Measurements from ENCODE around the gene MSANTD1. TPM values are rescaled to one million over a fixed set of nuclear protein-coding genes. Genes with fewer than 3 reads are reported as not detected.

Gene MSANTD1
- total RNA-seq, 1 donor from 2014 or later = 1.2 TPM

- H3K9me3 Mint-ChIP-seq = no peaks in the 10 kb centered on the region
- peak; percentile 36 for DNase-seq (ENCODE audit: low read depth, low spot score)
- H3K36me3 Mint-ChIP-seq (ENCODE audit: low read depth) = peaks cover 10% of the 10 kb centered on the region
- H3K27ac Mint-ChIP-seq (ENCODE audit: unreplicated experiment) = peak overlapping the region; percentile 91
- H3K27me3 Mint-ChIP-seq (ENCODE audit: low read depth) = no peaks in the 10 kb centered on the region
- peak overlapping the region; percentile 95 for H3K4me3 Mint-ChIP-seq
- no peak for TF ChIP-seq CTCF (conservative IDR thresholded peaks at IDR 0.05)
- H3K4me1 Mint-ChIP-seq = peaks cover 35% of the 10 kb centered on the region
These were observed 43.1 kb downstream of the MSANTD1 start for GRCh38 chr4:3291969-3292570.

GRCh38 chr4:3292571-3293400 is 43.8 kb downstream of the MSANTD1 start, which contains the start of gene RGS12:
Gene RGS12, plus strand, starts transcription at chr4:3293021. Its CDS starts 23,150 bp downstream, at chr4:3316171.
- peak within 1 kb of the TSS; percentile 95 for H3K27ac Mint-ChIP-seq (ENCODE audit: unreplicated experiment)
- H3K4me3 Mint-ChIP-seq = peak within 1 kb of the TSS; percentile 95
- H3K4me1 Mint-ChIP-seq = peaks cover 42% of the 10 kb centered on the region
- no peaks in the 10 kb centered on the region for H3K27me3 Mint-ChIP-seq (ENCODE audit: low read depth)
- H3K36me3 Mint-ChIP-seq (ENCODE audit: low read depth) = peaks cover 17% of the 10 kb centered on the region
- DNase-seq (ENCODE audit: low read depth, low spot score) = peak; percentile 92
- no peak for TF ChIP-seq CTCF (conservative IDR thresholded peaks at IDR 0.05)
- peaks cover 5% of the 10 kb centered on the region for H3K9me3 Mint-ChIP-seq

GRCh38 chr4:3293401-3294391 is 44.7 kb downstream of the MSANTD1 start:
- Mint-ChIP-seq H3K9me3 (peaks cover 5% of the 10 kb centered on the region), H3K4me1 (peaks cover 50% of the 10 kb centered on the region)

GRCh38 chr4:3294401-3295241 is 45.7 kb downstream of the MSANTD1 start:
- peak overlapping the region; percentile 91 for H3K4me3 Mint-ChIP-seq
- no peak for DNase-seq (ENCODE audit: low read depth, low spot score)
- H3K9me3 Mint-ChIP-seq = peaks cover 5% of the 10 kb centered on the region
- no peaks in the 10 kb centered on the region for H3K27me3 Mint-ChIP-seq (ENCODE audit: low read depth)
- TF ChIP-seq CTCF (conservative IDR thresholded peaks at IDR 0.05) = no peak
- peaks cover 60% of the 10 kb centered on the region for H3K4me1 Mint-ChIP-seq
- peak overlapping the region; percentile 95 for H3K27ac Mint-ChIP-seq (ENCODE audit: unreplicated experiment)
- H3K36me3 Mint-ChIP-seq (ENCODE audit: low read depth) = peaks cover 30% of the 10 kb centered on the region

More at GRCh38 chr4:3293401-3294391, 44.7 kb downstream of the MSANTD1 start:
- DNase-seq (ENCODE audit: low read depth, low spot score) = no peak
- Mint-ChIP-seq H3K27me3 (ENCODE audit: low read depth) (no peaks in the 10 kb centered on the region), H3K4me3 (peak overlapping the region; percentile 91), H3K36me3 (ENCODE audit: low read depth) (peaks cover 24% of the 10 kb centered on the region), H3K27ac (ENCODE audit: unreplicated experiment) (peak overlapping the region; percentile 95)
- TF ChIP-seq CTCF (conservative IDR thresholded peaks at IDR 0.05) = no peak

All from neural crest cell (in vitro differentiated cells).